ENCODE measurements around the gene RBM39. TPM values are rescaled to one million over a fixed set of nuclear protein-coding genes. Genes with fewer than 3 reads are reported as not detected.

Gene RBM39
- total RNA-seq, 2 donors from 2014 or later, result 264 to 309 TPM

DNA sequence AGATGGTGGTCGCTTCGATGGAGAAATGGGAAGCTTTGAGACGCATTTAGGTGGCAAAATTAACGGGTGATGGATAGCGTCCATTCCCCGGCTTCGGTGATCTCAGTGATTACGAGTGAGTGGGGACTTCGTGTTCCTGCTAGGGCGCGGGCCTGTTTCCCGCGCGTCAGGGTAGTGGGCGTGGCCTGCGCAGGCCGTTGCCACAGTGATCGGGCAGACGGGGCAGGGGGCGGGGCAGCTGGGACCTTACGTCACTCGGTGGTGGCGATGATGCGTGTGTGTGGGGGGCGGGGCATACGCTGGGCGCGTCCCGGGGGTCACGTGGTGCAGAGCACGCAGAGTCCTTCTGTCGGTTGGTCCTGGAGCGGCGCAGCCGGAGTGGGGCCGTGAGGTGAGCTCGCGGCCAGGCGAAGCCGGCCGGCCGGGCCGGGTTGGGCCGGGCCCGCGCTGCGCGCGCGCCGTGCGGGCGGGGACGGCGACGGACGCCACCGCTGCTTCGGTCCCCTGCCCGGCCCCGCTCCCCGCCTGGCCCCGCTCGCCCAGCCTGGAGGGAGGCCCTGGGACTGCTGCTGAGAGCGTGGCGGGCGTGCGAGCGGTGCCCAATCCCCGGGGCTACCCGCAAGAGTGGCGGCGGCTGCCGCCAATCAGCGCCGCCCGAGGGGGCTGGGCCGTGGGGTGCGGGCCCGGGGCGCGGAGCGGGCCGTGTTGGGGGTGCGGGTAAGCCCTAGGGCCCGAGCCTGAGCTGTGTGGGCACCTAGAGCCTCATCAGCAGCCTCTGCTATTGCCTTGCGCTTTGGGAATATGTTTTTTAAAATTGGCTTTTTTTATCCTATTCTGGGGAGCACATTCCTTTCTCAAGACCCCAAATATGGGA, 29.9 kb upstream of the RBM39 start, which contains the start of gene PHF20:
PHF20 (plus strand) TSS at position 327 of the 874 bp plus-strand sequence. CDS start 29,508 bp downstream, outside the sequence.
- intact Hi-C loops (cut with DNase I), result no loop called here
- peaks cover 45% of the 10 kb centered on the region for H3K4me1 ChIP-seq

DNA sequence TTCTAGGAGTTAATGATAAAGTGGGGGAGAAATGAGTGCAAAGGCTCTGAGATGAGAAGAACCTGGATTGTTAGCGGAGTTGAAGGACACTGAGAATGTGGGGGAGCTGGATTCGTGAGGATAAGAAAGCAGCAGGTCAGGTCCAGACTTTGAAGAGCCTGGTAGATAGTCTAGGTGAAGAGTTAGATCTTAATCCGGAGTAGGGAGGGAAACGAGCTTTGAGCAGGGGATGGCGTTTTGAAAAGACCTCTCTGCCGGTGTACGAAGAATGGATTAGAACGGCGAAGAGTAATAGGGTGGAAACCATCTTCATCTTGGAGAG, 29.3 kb upstream of the RBM39 start:
- TF ChIP-seq POLR2A (IDR thresholded peaks at IDR 0.05), result no peak
- TF ChIP-seq, protein P1, sequence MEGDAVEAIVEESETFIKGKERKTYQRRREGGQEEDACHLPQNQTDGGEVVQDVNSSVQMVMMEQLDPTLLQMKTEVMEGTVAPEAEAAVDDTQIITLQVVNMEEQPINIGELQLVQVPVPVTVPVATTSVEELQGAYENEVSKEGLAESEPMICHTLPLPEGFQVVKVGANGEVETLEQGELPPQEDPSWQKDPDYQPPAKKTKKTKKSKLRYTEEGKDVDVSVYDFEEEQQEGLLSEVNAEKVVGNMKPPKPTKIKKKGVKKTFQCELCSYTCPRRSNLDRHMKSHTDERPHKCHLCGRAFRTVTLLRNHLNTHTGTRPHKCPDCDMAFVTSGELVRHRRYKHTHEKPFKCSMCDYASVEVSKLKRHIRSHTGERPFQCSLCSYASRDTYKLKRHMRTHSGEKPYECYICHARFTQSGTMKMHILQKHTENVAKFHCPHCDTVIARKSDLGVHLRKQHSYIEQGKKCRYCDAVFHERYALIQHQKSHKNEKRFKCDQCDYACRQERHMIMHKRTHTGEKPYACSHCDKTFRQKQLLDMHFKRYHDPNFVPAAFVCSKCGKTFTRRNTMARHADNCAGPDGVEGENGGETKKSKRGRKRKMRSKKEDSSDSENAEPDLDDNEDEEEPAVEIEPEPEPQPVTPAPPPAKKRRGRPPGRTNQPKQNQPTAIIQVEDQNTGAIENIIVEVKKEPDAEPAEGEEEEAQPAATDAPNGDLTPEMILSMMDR (IDR thresholded peaks at IDR 0.05), result no peak
- Histone ChIP-seq H3K4me1 (peaks cover 39% of the 10 kb centered on the region), H3K27ac (peak overlapping the region; percentile 82 to 91 (median 84)), H3K4me3 (no peak overlapping the region), H3K27me3 (no peaks in the 10 kb centered on the region), H3K9me3 (no peaks in the 10 kb centered on the region), H3K36me3 (replicated peaks in 1 of 2; ENCODE audit: insufficient read depth in 1 of 2, low read depth in 2 of 2) (no peaks in the 10 kb centered on the region)
- no peak for ATAC-seq
- 66 to 67% methylated on average over 9 of the region's 9 CpGs for WGBS, 2 donors
- intact Hi-C loops (cut with DNase I), result no loop called here
- DNase-seq, result no peak

More for the DNA sequence above, 29.9 kb upstream of the RBM39 start, which contains the start of gene PHF20:
- no peaks in the 10 kb centered on the region for H3K36me3 ChIP-seq (replicated peaks in 1 of 2; ENCODE audit: insufficient read depth in 1 of 2, low read depth in 2 of 2)
- H3K4me3 ChIP-seq, result peak within 1 kb of the TSS; percentile 41 to 52
- no peaks in the 10 kb centered on the region for H3K9me3 ChIP-seq
- TF ChIP-seq, protein P1 (IDR thresholded peaks at IDR 0.05), result peak in 3 of 7 experiments; percentile 6 to 41 (median 39)
- TF ChIP-seq POLR2A (IDR thresholded peaks at IDR 0.05), result peak; percentile 33 to 69 (median 58)
- peak; percentile 88 for ATAC-seq
- peak within 1 kb of the TSS; percentile 82 to 91 (median 84) for H3K27ac ChIP-seq
- no peaks in the 10 kb centered on the region for H3K27me3 ChIP-seq
- DNase-seq, result peak; percentile 99 to 100 (median 99)
- WGBS, 2 donors, result 4 to 17% methylated on average over 9 to 45 of the region's 87 CpGs

DNA sequence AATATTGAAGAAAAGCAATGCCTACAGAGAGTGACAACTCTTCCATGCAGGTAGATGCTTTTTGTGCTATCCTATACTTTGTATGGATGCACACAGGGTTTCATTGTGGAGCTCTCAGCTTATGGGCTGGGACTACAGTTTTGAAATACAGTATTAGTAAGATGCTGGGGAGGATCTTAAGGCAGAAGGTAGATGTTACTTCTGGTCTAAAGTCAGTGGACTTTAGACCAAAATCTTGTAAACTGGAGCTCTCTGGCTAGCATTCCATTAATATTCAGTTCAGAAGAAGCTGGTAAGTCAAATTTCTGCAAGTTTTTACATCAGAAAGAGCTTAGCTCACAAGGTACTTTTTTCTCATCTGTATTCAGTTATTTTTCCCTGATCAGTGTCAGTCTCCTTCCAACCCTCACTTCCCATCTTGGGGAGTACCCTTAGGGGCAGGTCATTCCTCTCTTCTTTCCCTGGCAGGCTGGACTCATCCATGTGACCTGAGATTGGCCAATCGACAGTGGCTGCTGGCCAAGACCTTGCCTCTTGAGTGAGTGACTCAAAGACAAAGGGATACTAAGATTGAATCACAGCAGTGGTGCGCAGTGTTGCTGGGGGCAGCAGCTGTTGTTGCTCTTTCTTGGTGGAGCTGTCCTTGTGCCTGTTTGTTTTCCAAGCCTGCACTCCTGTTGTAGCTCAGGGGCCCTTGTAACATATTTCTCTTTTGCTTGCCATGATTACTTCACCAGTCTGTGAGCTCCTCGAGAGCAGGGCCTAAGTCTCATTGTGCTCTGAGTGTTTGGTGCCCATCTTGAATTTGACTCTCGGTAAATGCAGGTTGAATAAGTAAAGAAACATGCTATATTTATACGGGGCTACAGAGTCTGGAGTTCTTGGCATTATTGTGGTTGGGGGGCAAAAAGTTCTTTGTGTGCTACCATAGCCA, 26.9 kb upstream of the RBM39 start:
- no peaks in the 10 kb centered on the region for H3K27me3 ChIP-seq
- H3K27ac ChIP-seq, result peak overlapping the region; percentile 18 to 76 (median 58)
- no peaks in the 10 kb centered on the region for H3K36me3 ChIP-seq (replicated peaks in 1 of 2; ENCODE audit: insufficient read depth in 1 of 2, low read depth in 2 of 2)
- WGBS, 2 donors, result 51 to 69% methylated on average over 5 of the region's 5 CpGs
- H3K4me3 ChIP-seq, result no peak overlapping the region
- DNase-seq, result peak; percentile 82 to 94 (median 91)
- peak; percentile 23 for ATAC-seq
- intact Hi-C loops (cut with DNase I), result no loop called here
- H3K9me3 ChIP-seq, result no peaks in the 10 kb centered on the region
- TF ChIP-seq, protein P1 (IDR thresholded peaks at IDR 0.05), result no peak
- TF ChIP-seq POLR2A (IDR thresholded peaks at IDR 0.05), result peak in 2 of 3 donors; percentile 50 to 67
- peaks cover 33% of the 10 kb centered on the region for H3K4me1 ChIP-seq

DNA sequence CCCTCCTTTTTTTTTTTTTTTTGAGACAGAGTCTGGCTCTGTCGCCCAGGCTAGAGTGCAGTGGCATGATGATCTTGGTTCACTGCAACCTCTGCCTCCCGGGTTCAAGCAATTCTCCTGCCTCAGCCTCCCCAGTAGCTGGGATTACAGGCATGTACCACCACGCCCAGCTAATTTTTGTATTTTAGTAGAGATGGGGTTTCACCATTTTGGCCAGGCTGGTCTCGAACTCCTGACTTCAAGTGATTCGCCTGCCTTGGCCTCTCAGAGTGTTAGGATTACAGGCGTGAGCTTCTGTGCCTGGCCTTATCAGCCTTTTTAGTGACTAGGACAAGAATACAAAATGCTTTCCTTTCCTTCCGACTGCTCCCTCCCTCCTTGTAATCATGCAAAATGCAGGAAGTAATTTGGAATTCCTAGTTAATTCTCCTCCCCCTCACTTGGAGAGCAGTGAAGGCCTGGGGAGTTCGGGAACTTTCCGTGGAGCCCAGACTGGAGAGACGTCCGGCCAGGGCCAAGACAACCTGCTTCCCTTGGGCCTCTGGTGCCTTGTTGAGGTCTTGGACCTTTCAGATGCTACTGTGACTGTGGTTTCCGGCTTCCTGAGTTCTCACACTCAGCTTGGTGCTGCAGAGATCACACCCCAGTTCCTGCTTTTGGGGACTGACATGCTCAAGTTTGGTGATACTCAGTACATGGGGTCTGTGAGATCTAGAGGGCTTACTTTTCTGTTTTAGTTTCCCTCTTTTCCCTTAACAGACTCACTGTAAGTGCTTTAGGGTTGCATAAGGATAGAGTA, 25.8 kb upstream of the RBM39 start:
- peaks cover 25% of the 10 kb centered on the region for H3K4me1 ChIP-seq
- no peaks in the 10 kb centered on the region for H3K27me3 ChIP-seq
- peak overlapping the region in 3 of 4 donors; percentile 4 to 76 (median 63) for H3K27ac ChIP-seq
- H3K36me3 ChIP-seq (replicated peaks in 1 of 2; ENCODE audit: insufficient read depth in 1 of 2, low read depth in 2 of 2), result no peaks in the 10 kb centered on the region
- H3K9me3 ChIP-seq, result no peaks in the 10 kb centered on the region
- no peak for ATAC-seq
- H3K4me3 ChIP-seq, result no peak overlapping the region
- intact Hi-C loops (cut with DNase I), result no loop called here
- TF ChIP-seq, protein P1 (IDR thresholded peaks at IDR 0.05), result no peak
- peak in 2 of 3 donors; percentile 32 to 45 for TF ChIP-seq POLR2A (IDR thresholded peaks at IDR 0.05)
- DNase-seq, result peak in 3 of 4 donors; percentile 37 to 76 (median 38)
- WGBS, 2 donors, result 61 to 79% methylated on average over 10 to 12 of the region's 12 CpGs
